PC-3 (cell line): ENCODE data around the gene CNTNAP2. TPM values are rescaled to one million over a fixed set of nuclear protein-coding genes. Genes with fewer than 3 reads are reported as not detected.

Experiments
- ATAC-seq: fragments of 200-7000 bp; cut with Tn5 transposase; 2 replicates; pipeline ENCODE4 v1.9.1; 2020; ENCODE audit warnings: mild to moderate bottlenecking, moderate library complexity
- BruUV-seq: library from RNA; stranded (reverse); fragments of 400-500 nt; replicated peaks from 2 replicates; lab custom pipeline; 2021; lab: Mats Ljungman, UMichigan
- CTCF ChIA-PET: fragments of 300-600 bp; sonication (Branson Sonifier 250); formaldehyde crosslinking; loops from one replicate; lab custom pipeline; 2022; ENCODE audit warnings: antibody characterized with exemption; lab: Charles Lee
- POLR2A ChIA-PET: fragments of 300-600 bp; sonication (Branson Sonifier 250); formaldehyde crosslinking; loops from one replicate; lab custom pipeline; 2022; ENCODE audit warnings: antibody characterized with exemption; ENCODE audit not compliant: unreplicated experiment; lab: Charles Lee
- DNase-seq: peaks from one replicate; pipeline ENCODE4 v3.0.0-alpha.2; 2015
- H2AFZ ChIP-seq: fragments of 300-600 bp; sonication (generic); 2 replicates; pipeline ENCODE4 v1.6.0; 2016; ENCODE audit warnings: antibody characterized with exemption, low read length
- H3F3A ChIP-seq: fragments of 300-600 bp; sonication (generic); one replicate; pipeline ENCODE4 v1.6.0; 2017; ENCODE audit warnings: antibody characterized with exemption, low read length, control low read depth, mild to moderate bottlenecking; ENCODE audit not compliant: unreplicated experiment
- H3K27ac ChIP-seq: fragments of 300-600 bp; sonication (generic); 2 replicates; pipeline ENCODE4 v1.5.1; 2016; ENCODE audit warnings: mild to moderate bottlenecking, low read length
- H3K27me3 ChIP-seq: fragments of 300-600 bp; sonication (generic); 2 replicates; pipeline ENCODE4 v1.6.1; 2016; ENCODE audit warnings: low read length, mixed read lengths
- H3K36me3 ChIP-seq: fragments of 300-600 bp; sonication (generic); 2 replicates; pipeline ENCODE4 v1.6.1; 2016; ENCODE audit warnings: low read depth, mixed run types, low read length, mixed read lengths
- H3K4me1 ChIP-seq: fragments of 300-600 bp; sonication (generic); 2 replicates; pipeline ENCODE4 v1.5.1; 2016; ENCODE audit warnings: low read length; ENCODE audit not compliant: insufficient read depth
- H3K4me2 ChIP-seq: fragments of 300-600 bp; sonication (generic); 2 replicates; pipeline ENCODE4 v1.6.0; 2016; ENCODE audit warnings: low read length
- H3K4me3 ChIP-seq: fragments of 300-600 bp; sonication (generic); 2 replicates; pipeline ENCODE4 v1.5.1; 2016; ENCODE audit warnings: mild to moderate bottlenecking, low read length, mixed read lengths
- H3K79me2 ChIP-seq: fragments of 300-600 bp; sonication (generic); 2 replicates; pipeline ENCODE4 v1.6.1; 2017; ENCODE audit warnings: low read length, mixed read lengths
- H3K9ac ChIP-seq: fragments of 300-600 bp; sonication (generic); 2 replicates; pipeline ENCODE4 v1.6.0; 2016; ENCODE audit warnings: mild to moderate bottlenecking, low read length
- H3K9me2 ChIP-seq: fragments of 300-600 bp; sonication (generic); replicated peaks from 2 replicates; pipeline ENCODE4 v1.6.1; 2016; ENCODE audit warnings: mixed run types, low read length, mixed read lengths
- H3K9me3 ChIP-seq: fragments of 300-600 bp; sonication (generic); 2 replicates; pipeline ENCODE4 v1.6.1; 2016; ENCODE audit warnings: low read length, mixed read lengths
- H4K20me1 ChIP-seq: fragments of 300-600 bp; sonication (generic); 2 replicates; pipeline ENCODE4 v1.6.1; 2016; ENCODE audit warnings: low read length, mixed read lengths
- EZH2 ChIP-seq: fragments of 300-600 bp; sonication (generic); IDR thresholded peaks from one replicate; pipeline ENCODE4 v1.6.1; 2017; ENCODE audit warnings: antibody characterized with exemption, mild to moderate bottlenecking, low read length; ENCODE audit not compliant: unreplicated experiment
- EZH2phosphoT487 ChIP-seq: fragments of 300-600 bp; sonication (generic); IDR thresholded peaks from 2 replicates; pipeline ENCODE4 v1.6.1; 2018; ENCODE audit warnings: mild to moderate bottlenecking, antibody characterized with exemption, low read length, borderline replicate concordance
- intact Hi-C: fragments of 100-400 bp; cut with micrococcal nuclease; formaldehyde crosslinking; loops from 2 replicates; pipeline ENCODE4 v1.9.0; 2023
- total RNA-seq: library from RNA; depleted of rRNA; stranded (reverse); fragments of >200 nt; gene quantifications from 2 replicates; pipeline ENCODE4 v1.2.3, GENCODE V29; 2014
- TF ChIP-seq, protein P1 (sequence below): fragments of 300-600 bp; sonication (generic); conservative IDR thresholded peaks from 2 replicates; pipeline ENCODE4 v1.5.1; 2017; ENCODE audit warnings: antibody characterized with exemption, low read depth, mild to moderate bottlenecking, low read length

CNTNAP2 gene
- total RNA-seq, 1 experiment from 2014 or later = 1.5 TPM

DNA sequence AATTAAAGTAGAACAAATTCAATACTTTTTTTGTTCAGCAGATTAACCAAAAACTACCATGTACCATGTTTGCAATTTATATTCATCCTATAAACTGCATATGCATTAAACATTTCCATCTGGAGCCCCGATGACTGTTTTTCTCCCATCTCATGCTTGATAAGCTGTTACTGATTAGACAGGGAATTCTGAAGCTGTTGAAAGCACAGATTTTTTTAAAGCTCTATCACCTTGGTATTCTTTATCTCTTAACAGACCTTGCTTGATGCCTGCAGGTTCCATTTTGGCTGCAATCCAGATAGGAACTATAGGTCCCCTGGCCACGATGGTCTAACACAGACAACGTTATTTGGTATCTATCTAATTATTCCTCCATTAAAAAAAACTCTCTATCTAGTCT lies 961.7 kb downstream of the CNTNAP2 start:
- CTCF ChIA-PET = no interaction called here

DNA sequence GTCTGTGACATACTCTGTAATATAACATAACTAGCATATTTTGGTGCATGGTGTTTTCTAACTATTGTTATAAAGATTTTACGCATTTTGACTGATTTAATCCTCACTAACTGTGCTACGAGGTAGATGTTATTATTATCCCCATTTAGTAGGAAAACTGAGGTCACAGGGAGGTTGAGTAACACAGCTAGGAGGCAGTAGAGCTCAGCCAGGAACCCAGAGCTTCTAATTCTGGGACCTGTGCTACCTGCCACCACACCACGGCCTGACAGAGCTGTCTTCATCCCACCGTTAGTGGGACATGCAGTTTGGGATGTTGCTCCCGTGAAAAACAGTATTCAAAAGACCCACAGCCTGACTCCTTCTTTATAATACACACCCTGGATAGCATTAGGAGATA lies 962.5 kb downstream of the CNTNAP2 start:
- ChIA-PET POLR2A (no interaction called here), CTCF (no interaction called here)
- BruUV-seq = no TSS peak
- Histone ChIP-seq H3K27ac (no peak overlapping the region), H3K4me3 (no peak overlapping the region), H3F3A (no peaks in the 10 kb centered on the region), H2AFZ (no peak overlapping the region), H3K36me3 (no peaks in the 10 kb centered on the region), H3K9me3 (no peaks in the 10 kb centered on the region), H3K4me2 (no peak overlapping the region), H3K79me2 (no peaks in the 10 kb centered on the region), H4K20me1 (no peaks in the 10 kb centered on the region), H3K9ac (no peak overlapping the region), H3K4me1 (no peaks in the 10 kb centered on the region), H3K27me3 (no peaks in the 10 kb centered on the region), H3K9me2 (no peaks in the 10 kb centered on the region)
- DNase-seq = no peak
- no peak for TF ChIP-seq EZH2
- TF ChIP-seq, protein P1, sequence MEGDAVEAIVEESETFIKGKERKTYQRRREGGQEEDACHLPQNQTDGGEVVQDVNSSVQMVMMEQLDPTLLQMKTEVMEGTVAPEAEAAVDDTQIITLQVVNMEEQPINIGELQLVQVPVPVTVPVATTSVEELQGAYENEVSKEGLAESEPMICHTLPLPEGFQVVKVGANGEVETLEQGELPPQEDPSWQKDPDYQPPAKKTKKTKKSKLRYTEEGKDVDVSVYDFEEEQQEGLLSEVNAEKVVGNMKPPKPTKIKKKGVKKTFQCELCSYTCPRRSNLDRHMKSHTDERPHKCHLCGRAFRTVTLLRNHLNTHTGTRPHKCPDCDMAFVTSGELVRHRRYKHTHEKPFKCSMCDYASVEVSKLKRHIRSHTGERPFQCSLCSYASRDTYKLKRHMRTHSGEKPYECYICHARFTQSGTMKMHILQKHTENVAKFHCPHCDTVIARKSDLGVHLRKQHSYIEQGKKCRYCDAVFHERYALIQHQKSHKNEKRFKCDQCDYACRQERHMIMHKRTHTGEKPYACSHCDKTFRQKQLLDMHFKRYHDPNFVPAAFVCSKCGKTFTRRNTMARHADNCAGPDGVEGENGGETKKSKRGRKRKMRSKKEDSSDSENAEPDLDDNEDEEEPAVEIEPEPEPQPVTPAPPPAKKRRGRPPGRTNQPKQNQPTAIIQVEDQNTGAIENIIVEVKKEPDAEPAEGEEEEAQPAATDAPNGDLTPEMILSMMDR = peak; percentile 30; the same call in 1 of the 2 replicates
- intact Hi-C loops = no loop called here
- ATAC-seq = no peak

More for the DNA sequence above, 961.7 kb downstream of the CNTNAP2 start:
- no peak for ATAC-seq
- Histone ChIP-seq H3K36me3 (no peaks in the 10 kb centered on the region), H3K79me2 (no peaks in the 10 kb centered on the region), H3K27me3 (no peaks in the 10 kb centered on the region), H3K9me2 (no peaks in the 10 kb centered on the region), H4K20me1 (no peaks in the 10 kb centered on the region), H3K4me1 (no peaks in the 10 kb centered on the region), H3K9me3 (no peaks in the 10 kb centered on the region), H3K4me3 (no peak overlapping the region), H2AFZ (no peak overlapping the region), H3F3A (no peaks in the 10 kb centered on the region), H3K4me2 (no peak overlapping the region), H3K9ac (no peak overlapping the region), H3K27ac (no peak overlapping the region)
- DNase-seq = no peak
- intact Hi-C loops = no loop called here
- TF ChIP-seq, protein P1 = no peak
- no peak for TF ChIP-seq EZH2
- TF ChIP-seq EZH2phosphoT487 = no peak
- no TSS peak for BruUV-seq
- POLR2A ChIA-PET = no interaction called here

DNA sequence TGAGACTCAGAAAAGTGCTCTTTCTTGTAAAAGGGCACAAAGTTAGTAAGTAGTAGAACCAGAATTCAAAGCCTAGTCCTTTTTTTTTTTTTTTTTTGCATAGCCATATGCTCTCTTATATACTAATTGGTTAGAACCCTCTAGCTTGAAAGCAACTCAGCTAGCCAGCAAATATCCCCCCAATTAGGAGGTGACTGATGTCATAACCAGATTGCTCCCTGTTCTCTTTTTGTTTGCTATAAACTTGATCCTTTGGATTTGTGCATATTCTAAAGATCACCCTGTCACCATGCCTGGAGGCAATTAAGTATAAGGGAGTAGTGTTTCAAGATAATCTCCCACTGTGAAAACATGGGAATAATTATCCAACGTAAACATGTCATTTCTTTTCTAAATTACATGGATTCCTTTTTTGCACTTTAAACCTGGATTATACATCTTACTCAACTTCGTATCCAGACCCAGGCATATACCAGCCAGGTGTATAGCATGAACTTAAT lies 963.4 kb downstream of the CNTNAP2 start:
- Histone ChIP-seq H3K9me3 (no peaks in the 10 kb centered on the region), H3K4me1 (no peaks in the 10 kb centered on the region), H3K4me2 (no peak overlapping the region), H3K36me3 (no peaks in the 10 kb centered on the region), H3K9me2 (no peaks in the 10 kb centered on the region), H3F3A (no peaks in the 10 kb centered on the region), H3K27ac (no peak overlapping the region), H3K9ac (no peak overlapping the region), H3K27me3 (no peaks in the 10 kb centered on the region), H3K4me3 (no peak overlapping the region), H2AFZ (no peak overlapping the region), H3K79me2 (no peaks in the 10 kb centered on the region), H4K20me1 (no peaks in the 10 kb centered on the region)
- no TSS peak for BruUV-seq
- ChIA-PET POLR2A (no interaction called here), CTCF (no interaction called here)
- TF ChIP-seq, protein P1 = no peak
- TF ChIP-seq EZH2 (no peak), EZH2phosphoT487 (no peak)
- intact Hi-C loops = no loop called here
- DNase-seq (no peak), ATAC-seq (no peak)
